DOHH2 (cell line): ENCODE data around the gene PSEN2.

ENCODE experiments used
- H3F3A ChIP-seq: fragments of 200-600 bp; sonication (generic), shearing (Covaris generic); 2 replicates; pipeline ENCODE4 v1.6.0; 2016; ENCODE audit warnings: antibody characterized with exemption, mild to moderate bottlenecking; ENCODE audit not compliant: control insufficient read depth, insufficient read depth
- H3K27ac ChIP-seq: fragments of 200-600 bp; sonication (generic); 2 replicates; pipeline ENCODE4 v1.5.1; 2014; ENCODE audit warnings: low read depth, mild to moderate bottlenecking, low read length, moderate library complexity
- H3K27me3 ChIP-seq: fragments of 200-600 bp; sonication (generic); 2 replicates; pipeline ENCODE4 v1.6.1; 2014; ENCODE audit warnings: mild to moderate bottlenecking, low read length, mixed read lengths; ENCODE audit not compliant: control insufficient read depth
- H3K36me3 ChIP-seq: fragments of 200-600 bp; sonication (generic); 2 replicates; pipeline ENCODE4 v1.6.1; 2014; ENCODE audit warnings: mild to moderate bottlenecking, low read length, moderate library complexity, mixed read lengths; ENCODE audit not compliant: control insufficient read depth
- H3K4me1 ChIP-seq: fragments of 200-600 bp; sonication (generic); 2 replicates; pipeline ENCODE4 v1.6.1; 2014; ENCODE audit warnings: mild to moderate bottlenecking, low read length, mixed read lengths; ENCODE audit not compliant: control insufficient read depth
- H3K4me2 ChIP-seq: fragments of 200-600 bp; sonication (generic); 2 replicates; pipeline ENCODE4 v1.6.0; 2014; ENCODE audit warnings: mild to moderate bottlenecking, low read length, moderate library complexity
- H3K4me3 ChIP-seq: fragments of 200-600 bp; sonication (generic); 2 replicates; pipeline ENCODE4 v1.5.1; 2014; ENCODE audit warnings: mild to moderate bottlenecking, low read length, mixed read lengths
- H3K79me2 ChIP-seq: fragments of 200-600 bp; sonication (generic); 2 replicates; pipeline ENCODE4 v1.6.1; 2014; ENCODE audit warnings: mild to moderate bottlenecking, low read length, mixed read lengths; ENCODE audit not compliant: control insufficient read depth
- H3K9me2 ChIP-seq: fragments of 200-600 bp; sonication (generic); replicated peaks from 2 replicates; pipeline ENCODE4 v1.6.1; 2014; ENCODE audit warnings: mild to moderate bottlenecking, low read length, mixed read lengths; ENCODE audit not compliant: control insufficient read depth
- H3K9me3 ChIP-seq: fragments of 200-600 bp; sonication (generic); 2 replicates; pipeline ENCODE4 v1.6.1; 2014; ENCODE audit warnings: antibody characterized with exemption, low read length, mixed read lengths; ENCODE audit not compliant: control insufficient read depth, insufficient read depth
- H4K20me1 ChIP-seq: fragments of 200-600 bp; sonication (generic); 2 replicates; pipeline ENCODE4 v1.6.0; 2014; ENCODE audit warnings: low read depth, mild to moderate bottlenecking, antibody characterized with exemption, low read length, moderate library complexity; ENCODE audit not compliant: control insufficient read depth, insufficient read depth
- CTCF ChIP-seq: fragments of 200-600 bp; sonication (generic); IDR thresholded peaks from one replicate; pipeline ENCODE4 v1.5.1; 2014; ENCODE audit warnings: antibody characterized with exemption, mild to moderate bottlenecking, low read depth, low read length; ENCODE audit not compliant: poor library complexity, severe bottlenecking
- EZH2phosphoT487 ChIP-seq: fragments of 200-600 bp; sonication (generic); IDR thresholded peaks from 2 replicates; pipeline ENCODE4 v1.6.1; 2017; ENCODE audit warnings: borderline replicate concordance, mild to moderate bottlenecking, antibody characterized with exemption, low read length, moderate library complexity, mixed read lengths

PSEN2 gene

GRCh38 chr1:226888021-226888420 is 17.6 kb downstream of the PSEN2 start:
- Histone ChIP-seq H4K20me1 (no peaks in the 10 kb centered on the region), H3K4me2 (no peak overlapping the region)
- TF ChIP-seq EZH2phosphoT487 (no peak), CTCF (no peak)

GRCh38 chr1:226888816-226889215 is 18.4 kb downstream of the PSEN2 start:
- Histone ChIP-seq H3K4me3 (no peak overlapping the region), H3K79me2 (no peaks in the 10 kb centered on the region), H3K27ac (no peak overlapping the region), H3K9me3 (no peaks in the 10 kb centered on the region), H3K27me3 (no peaks in the 10 kb centered on the region), H3K36me3 (no peaks in the 10 kb centered on the region), H3K4me2 (no peak overlapping the region), H3F3A (no peaks in the 10 kb centered on the region), H3K9me2 (no peaks in the 10 kb centered on the region), H4K20me1 (no peaks in the 10 kb centered on the region), H3K4me1 (peaks cover 41% of the 10 kb centered on the region)
- no peak for TF ChIP-seq CTCF

More at GRCh38 chr1:226888021-226888420, 17.6 kb downstream of the PSEN2 start:
- no peaks in the 10 kb centered on the region for H3K9me3 ChIP-seq
- no peak overlapping the region for H3K27ac ChIP-seq
- no peaks in the 10 kb centered on the region for H3K79me2 ChIP-seq
- H3K36me3 ChIP-seq, result no peaks in the 10 kb centered on the region
- no peaks in the 10 kb centered on the region for H3K9me2 ChIP-seq
- no peaks in the 10 kb centered on the region for H3K27me3 ChIP-seq
- H3F3A ChIP-seq, result no peaks in the 10 kb centered on the region
- H3K4me1 ChIP-seq, result peaks cover 46% of the 10 kb centered on the region
- no peak overlapping the region for H3K4me3 ChIP-seq

GRCh38 chr1:226889616-226890330 is 19.4 kb downstream of the PSEN2 start:
- TF ChIP-seq EZH2phosphoT487 (no peak), CTCF (no peak)

More at GRCh38 chr1:226889616-226890330, 19.4 kb downstream of the PSEN2 start:
- H3K4me3 ChIP-seq, result no peak overlapping the region
- no peaks in the 10 kb centered on the region for H3K27me3 ChIP-seq
- no peaks in the 10 kb centered on the region for H3F3A ChIP-seq
- H3K9me3 ChIP-seq, result no peaks in the 10 kb centered on the region
- no peaks in the 10 kb centered on the region for H3K36me3 ChIP-seq
- no peak overlapping the region for H3K4me2 ChIP-seq
- H3K27ac ChIP-seq, result no peak overlapping the region
- H3K9me2 ChIP-seq, result no peaks in the 10 kb centered on the region
- no peaks in the 10 kb centered on the region for H4K20me1 ChIP-seq
- H3K4me1 ChIP-seq, result peaks cover 32% of the 10 kb centered on the region
- no peaks in the 10 kb centered on the region for H3K79me2 ChIP-seq
